CD4-positive, alpha-beta T cell treated with Interleukin-17A for 1 hour (primary cell): ENCODE results near the gene LUZP2.

Experiments used
- DNase-seq: peaks from one replicate; pipeline ENCODE4 v3.0.0-alpha.2; 2020

Gene LUZP2

GRCh38 chr11:24572376-24572775 lies 75.5 kb downstream of the LUZP2 start:
- no peak for DNase-seq

GRCh38 chr11:24574461-24574860 lies 77.6 kb downstream of the LUZP2 start:
- no peak for DNase-seq

- no peak for DNase-seq
Measured at GRCh38 chr11:24575392-24575791, 78.5 kb downstream of the LUZP2 start.

- DNase-seq = no peak
Measured at GRCh38 chr11:24585192-24585591, 88.3 kb downstream of the LUZP2 start.

- DNase-seq = no peak
Measured at GRCh38 chr11:24587635-24588034, 90.8 kb downstream of the LUZP2 start.

- DNase-seq = no peak
Measured at GRCh38 chr11:24588081-24588480, 91.2 kb downstream of the LUZP2 start.

GRCh38 chr11:24589064-24589463 lies 92.2 kb downstream of the LUZP2 start:
- no peak for DNase-seq

GRCh38 chr11:24591283-24591682 lies 94.4 kb downstream of the LUZP2 start:
- no peak for DNase-seq

- no peak for DNase-seq
Measured at GRCh38 chr11:24592360-24592759, 95.5 kb downstream of the LUZP2 start.

- DNase-seq = no peak
Measured at GRCh38 chr11:24593332-24593731, 96.5 kb downstream of the LUZP2 start.

GRCh38 chr11:24594401-24594800 lies 97.5 kb downstream of the LUZP2 start:
- no peak for DNase-seq

GRCh38 chr11:24598641-24599040 lies 101.8 kb downstream of the LUZP2 start:
- no peak for DNase-seq

- DNase-seq = no peak
Measured at GRCh38 chr11:24609192-24610119, 112.6 kb downstream of the LUZP2 start.

GRCh38 chr11:24615451-24616160 lies 118.8 kb downstream of the LUZP2 start:
- DNase-seq = no peak

GRCh38 chr11:24617856-24618255 lies 121.0 kb downstream of the LUZP2 start:
- no peak for DNase-seq

GRCh38 chr11:24619900-24620299 lies 123.0 kb downstream of the LUZP2 start:
- DNase-seq = no peak

- DNase-seq = no peak
Measured at GRCh38 chr11:24622262-24622661, 125.4 kb downstream of the LUZP2 start.

GRCh38 chr11:24623121-24623520 lies 126.3 kb downstream of the LUZP2 start:
- no peak for DNase-seq

- DNase-seq = no peak
Measured at GRCh38 chr11:24624432-24624831, 127.6 kb downstream of the LUZP2 start.

GRCh38 chr11:24625975-24626374 lies 129.1 kb downstream of the LUZP2 start:
- no peak for DNase-seq

- DNase-seq = no peak
Measured at GRCh38 chr11:24628224-24628776, 131.4 kb downstream of the LUZP2 start.

GRCh38 chr11:24634606-24635160 lies 137.8 kb downstream of the LUZP2 start:
- DNase-seq = no peak

- DNase-seq = no peak
Measured at GRCh38 chr11:24635588-24636290, 138.9 kb downstream of the LUZP2 start.
